IMR-90 (cell line): Measurements from ENCODE around the gene MTREX. TPM values are rescaled to one million over a fixed set of nuclear protein-coding genes. Genes with fewer than 3 reads are reported as not detected.
A peak's percentile ranks its signal among the peaks of the same experiment; 100 is the strongest.

Source experiments
- ATAC-seq: fragments of 200-7000 bp; cut with Tn5 transposase; 2 replicates; pipeline ENCODE4 v1.9.1; 2020; ENCODE audit warnings: low read depth, mild to moderate bottlenecking, moderate library complexity
- Bru-seq: library from RNA; stranded (reverse); fragments of 400-500 nt; gene quantifications from one replicate; lab custom pipeline; 2021; lab: Mats Ljungman, UMichigan
- BruChase-seq, 2 experiments: library from RNA; stranded (reverse); fragments of 400-500 nt; gene quantifications; one replicate each; lab custom pipeline; 2021; lab: Mats Ljungman, UMichigan
- BruUV-seq: library from RNA; stranded (reverse); fragments of 400-500 nt; replicated peaks from 2 replicates; lab custom pipeline; 2021; lab: Mats Ljungman, UMichigan
- CTCF ChIA-PET: fragments of 300-600 bp; formaldehyde crosslinking; extraction: SDS; loops from one replicate; lab custom pipeline; 2021; ENCODE audit warnings: antibody characterized with exemption; lab: Yijun Ruan, JAX
- POLR2A ChIA-PET: fragments of 300-600 bp; sonication (Branson Sonifier 250); formaldehyde crosslinking; loops from one replicate; lab custom pipeline; 2022; ENCODE audit warnings: antibody characterized with exemption; ENCODE audit not compliant: unreplicated experiment; lab: Charles Lee
- DNase-seq: peaks from one replicate; pipeline ENCODE4 v3.0.0; 2013
- H2AFZ ChIP-seq: replicated peaks from 2 replicates; pipeline ENCODE3; 2013; ENCODE audit warnings: low read length, mild to moderate bottlenecking; ENCODE audit not compliant: poor library complexity
- H2AK5ac ChIP-seq: 2 replicates; pipeline ENCODE4 v1.6.1; 2013; ENCODE audit warnings: low read depth, low read length, inconsistent platforms
- H2AK9ac ChIP-seq: replicated peaks from 2 replicates; pipeline ENCODE3; 2013; ENCODE audit warnings: mild to moderate bottlenecking, low read depth, low read length, moderate library complexity; ENCODE audit not compliant: poor library complexity
- H2BK120ac ChIP-seq: 2 replicates; pipeline ENCODE4 v1.6.1; 2013; ENCODE audit warnings: low read depth, low read length, inconsistent platforms
- H2BK15ac ChIP-seq: 3 replicates; pipeline ENCODE4 v1.6.1; 2013; ENCODE audit warnings: low read depth, low read length, inconsistent platforms
- H2BK20ac ChIP-seq: 2 replicates; pipeline ENCODE4 v1.6.1; 2013; ENCODE audit warnings: low read depth, mild to moderate bottlenecking, inconsistent platforms, low read length, moderate library complexity
- H2BK5ac ChIP-seq: 2 replicates; pipeline ENCODE4 v1.6.1; 2013; ENCODE audit warnings: mild to moderate bottlenecking, low read depth, low read length, inconsistent platforms; ENCODE audit not compliant: poor library complexity, severe bottlenecking
- H3K14ac ChIP-seq: replicated peaks from 2 replicates; pipeline ENCODE4 v1.6.1; 2013; ENCODE audit warnings: low read depth, low read length, inconsistent platforms
- H3K18ac ChIP-seq: 2 replicates; pipeline ENCODE4 v1.6.1; 2013; ENCODE audit warnings: low read depth, low read length, control low read depth
- H3K23ac ChIP-seq: 2 replicates; pipeline ENCODE4 v1.6.1; 2013; ENCODE audit warnings: low read depth, low read length, inconsistent platforms
- H3K27ac ChIP-seq: 2 replicates; pipeline ENCODE4 v1.5.1; 2013; ENCODE audit warnings: mild to moderate bottlenecking, control low read depth, low read length; ENCODE audit not compliant: insufficient read depth
- H3K27me3 ChIP-seq: 2 replicates; pipeline ENCODE4 v1.6.1; 2013; ENCODE audit warnings: low read length; ENCODE audit not compliant: control insufficient read depth, insufficient read depth
- H3K36me3 ChIP-seq: 2 replicates; pipeline ENCODE4 v1.6.1; 2013; ENCODE audit warnings: low read length, mixed read lengths; ENCODE audit not compliant: control insufficient read depth, insufficient read depth
- H3K4ac ChIP-seq: 2 replicates; pipeline ENCODE4 v1.6.1; 2013; ENCODE audit warnings: low read depth, low read length, inconsistent platforms
- H3K4me1 ChIP-seq: 2 replicates; pipeline ENCODE4 v1.6.1; 2013; ENCODE audit warnings: low read length, mixed read lengths; ENCODE audit not compliant: control insufficient read depth, insufficient read depth
- H3K4me2 ChIP-seq: 2 replicates; pipeline ENCODE4 v1.6.1; 2013; ENCODE audit warnings: low read depth, mild to moderate bottlenecking, control low read depth, low read length, moderate library complexity
- H3K4me3 ChIP-seq: 2 replicates; pipeline ENCODE4 v1.5.1; 2013; ENCODE audit warnings: low read depth, mild to moderate bottlenecking, control low read depth, low read length, moderate library complexity; ENCODE audit not compliant: insufficient read depth
- H3K56ac ChIP-seq: 2 replicates; pipeline ENCODE4 v1.6.1; 2013; ENCODE audit warnings: low read length, inconsistent platforms; ENCODE audit not compliant: insufficient read depth; ENCODE audit errors: extremely low read depth
- H3K79me1 ChIP-seq, 2 experiments: 2 replicates each; pipeline ENCODE4 v1.6.1; 2013; ENCODE audit warnings: low read length in 2 of 2, inconsistent platforms in 1 of 2, low read depth in 1 of 2
- H3K9ac ChIP-seq: 2 replicates; pipeline ENCODE4 v1.6.1; 2013; ENCODE audit warnings: low read depth, low read length, control low read depth
- H3K9me1 ChIP-seq: 2 replicates; pipeline ENCODE4 v1.6.1; 2013; ENCODE audit warnings: low read length, inconsistent platforms; ENCODE audit not compliant: insufficient read depth
- H3K9me3 ChIP-seq: 2 replicates; pipeline ENCODE4 v1.6.1; 2013; ENCODE audit warnings: low read length; ENCODE audit not compliant: control insufficient read depth, insufficient read depth
- H4K20me1 ChIP-seq: 2 replicates; pipeline ENCODE4 v1.6.1; 2013; ENCODE audit warnings: low read length, inconsistent platforms; ENCODE audit not compliant: insufficient read depth
- H4K5ac ChIP-seq: 2 replicates; pipeline ENCODE4 v1.6.1; 2013; ENCODE audit warnings: mild to moderate bottlenecking, low read depth, low read length, control low read depth
- H4K8ac ChIP-seq, 2 experiments: 2 replicates each; pipeline ENCODE4 v1.6.1; 2013; ENCODE audit warnings: low read depth in 2 of 2, low read length in 2 of 2, control low read depth in 1 of 2, inconsistent platforms in 1 of 2
- H4K91ac ChIP-seq: 2 replicates; pipeline ENCODE4 v1.6.1; 2013; ENCODE audit warnings: low read depth, low read length, inconsistent platforms; ENCODE audit not compliant: insufficient read depth
- CEBPB ChIP-seq: IDR thresholded peaks from 2 replicates; pipeline ENCODE4 v1.6.1; 2012; ENCODE audit warnings: low read depth, low read length, improper control_type of control experiment
- CHD1 ChIP-seq: IDR thresholded peaks from 2 replicates; pipeline ENCODE4 v1.6.1; 2012; ENCODE audit warnings: low read depth, low read length, improper control_type of control experiment
- FOS ChIP-seq: fragments of 150-350 bp; IDR thresholded peaks from 2 replicates; pipeline ENCODE4 v1.6.1; 2016; ENCODE audit warnings: low read depth, low read length
- MAFK ChIP-seq: IDR thresholded peaks from 2 replicates; pipeline ENCODE4 v1.6.1; 2012; ENCODE audit warnings: low read depth, low read length, improper control_type of control experiment
- MAZ ChIP-seq: IDR thresholded peaks from 2 replicates; pipeline ENCODE4 v1.6.1; 2012; ENCODE audit warnings: low read depth, mild to moderate bottlenecking, low read length, improper control_type of control experiment, moderate library complexity, borderline replicate concordance
- NFE2L2 ChIP-seq: fragments of 150-350 bp; IDR thresholded peaks from 2 replicates; pipeline ENCODE4 v1.6.1; 2016; ENCODE audit warnings: low read depth, mild to moderate bottlenecking, low read length
- RAD21 ChIP-seq: IDR thresholded peaks from 2 replicates; pipeline ENCODE4 v1.6.1; 2012; ENCODE audit warnings: low read length, improper control_type of control experiment
- RCOR1 ChIP-seq: IDR thresholded peaks from 2 replicates; pipeline ENCODE4 v1.6.1; 2012; ENCODE audit warnings: mild to moderate bottlenecking, low read length, improper control_type of control experiment; ENCODE audit not compliant: insufficient replicate concordance
- RFX5 ChIP-seq: IDR thresholded peaks from 2 replicates; pipeline ENCODE4 v1.8.0; 2012; ENCODE audit warnings: low read depth, mild to moderate bottlenecking, low read length, moderate library complexity
- SMC3 ChIP-seq: fragments of 150-350 bp; IDR thresholded peaks from 2 replicates; pipeline ENCODE4 v1.6.1; 2016; ENCODE audit warnings: low read depth, mild to moderate bottlenecking, antibody characterized with exemption, low read length, moderate library complexity
- WGBS, 2 experiments: methylation state at CpG; one replicate each; pipeline versions ENCODE4 v1.1.5 to v1.1.7; 2013; ENCODE audit warnings: missing lambda C conversion rate in 2 of 2; ENCODE audit not compliant: insufficient read length in 1 of 2; ENCODE audit errors: extremely low coverage in 2 of 2; 5-methylcytosine and 5-hydroxymethylcytosine counted together
- dilution Hi-C: fragments of 300-500 bp; cut with HindIII; formaldehyde crosslinking; loops from one replicate; pipeline ENCODE4 v1.14.3; 2018; ENCODE audit warnings: low sequenced_read_pairs; ENCODE audit not compliant: unreplicated experiment
- in situ Hi-C: fragments of 300-500 bp; cut with MboI; formaldehyde crosslinking; loops from 3 replicates; pipeline ENCODE4 v1.14.3; 2019; ENCODE audit warnings: low sequenced_read_pairs, inconsistent platforms, mixed read lengths
- intact Hi-C: fragments of 100-400 bp; cut with micrococcal nuclease; formaldehyde crosslinking; loops from 2 replicates; pipeline ENCODE4 v1.10.0; 2022
- long read RNA-seq: library from polyadenylated mRNA; unstranded; transcript quantifications from one replicate; pipeline ENCODE4 v2.0.0, GENCODE V29; 2021; ENCODE audit not compliant: unreplicated experiment
- polyA plus RNA-seq, 3 experiments: library from polyadenylated mRNA; depleted of rRNA; stranded (reverse); fragments of >200 nt; gene quantifications; 2 replicates each; pipeline ENCODE4 v1.2.3, GENCODE V29; 2012; ENCODE audit warnings: low replicate concordance in 1 of 3
- total RNA-seq: library from RNA; depleted of rRNA; stranded (reverse); fragments of >200 nt; gene quantifications from 2 replicates; pipeline ENCODE4 v1.2.3, GENCODE V29; 2012; rRNA removed
- TF ChIP-seq, protein P1 (sequence below): fragments of 150-350 bp; IDR thresholded peaks from 2 replicates; pipeline ENCODE4 v1.6.1; 2016; ENCODE audit warnings: low read depth, mild to moderate bottlenecking, low read length, moderate library complexity, borderline replicate concordance
- TF ChIP-seq, protein P2 (sequence below): fragments of 150-350 bp; IDR thresholded peaks from 2 replicates; pipeline ENCODE4 v1.6.1; 2017; ENCODE audit warnings: mild to moderate bottlenecking, antibody characterized with exemption, low read length, low read depth

Gene MTREX
- total RNA-seq (33.2 and 83.3 TPM in 2 replicates), polyA plus RNA-seq (2012; rRNA removed) (19.8 and 22.1 TPM in 2 replicates), Bru-seq, nascent RNA (percentile 86 among the genes with signal in this experiment), BruChase-seq, experiment 1, labeled RNA remaining after a 6-hour chase (percentile 77 among the genes with signal in this experiment), BruChase-seq, experiment 2, labeled RNA remaining after a 2-hour chase (percentile 77 among the genes with signal in this experiment)
- 1.5 and 2.4 TPM in 2 replicates for polyA plus RNA-seq (2012; cell fraction: cytosol; rRNA removed)
- polyA plus RNA-seq (2012; cell fraction: nucleus; rRNA removed; ENCODE audit: low replicate concordance) = 2.3 and 14.8 TPM in 2 replicates
- long read RNA-seq, full-length matches to known transcripts = 17 of 28 reads
- long read RNA-seq, partial matches to known transcripts = 6 of 28 reads
- long read RNA-seq, other reads (novel, unspliced or antisense) = 5 of 28 reads

DNA sequence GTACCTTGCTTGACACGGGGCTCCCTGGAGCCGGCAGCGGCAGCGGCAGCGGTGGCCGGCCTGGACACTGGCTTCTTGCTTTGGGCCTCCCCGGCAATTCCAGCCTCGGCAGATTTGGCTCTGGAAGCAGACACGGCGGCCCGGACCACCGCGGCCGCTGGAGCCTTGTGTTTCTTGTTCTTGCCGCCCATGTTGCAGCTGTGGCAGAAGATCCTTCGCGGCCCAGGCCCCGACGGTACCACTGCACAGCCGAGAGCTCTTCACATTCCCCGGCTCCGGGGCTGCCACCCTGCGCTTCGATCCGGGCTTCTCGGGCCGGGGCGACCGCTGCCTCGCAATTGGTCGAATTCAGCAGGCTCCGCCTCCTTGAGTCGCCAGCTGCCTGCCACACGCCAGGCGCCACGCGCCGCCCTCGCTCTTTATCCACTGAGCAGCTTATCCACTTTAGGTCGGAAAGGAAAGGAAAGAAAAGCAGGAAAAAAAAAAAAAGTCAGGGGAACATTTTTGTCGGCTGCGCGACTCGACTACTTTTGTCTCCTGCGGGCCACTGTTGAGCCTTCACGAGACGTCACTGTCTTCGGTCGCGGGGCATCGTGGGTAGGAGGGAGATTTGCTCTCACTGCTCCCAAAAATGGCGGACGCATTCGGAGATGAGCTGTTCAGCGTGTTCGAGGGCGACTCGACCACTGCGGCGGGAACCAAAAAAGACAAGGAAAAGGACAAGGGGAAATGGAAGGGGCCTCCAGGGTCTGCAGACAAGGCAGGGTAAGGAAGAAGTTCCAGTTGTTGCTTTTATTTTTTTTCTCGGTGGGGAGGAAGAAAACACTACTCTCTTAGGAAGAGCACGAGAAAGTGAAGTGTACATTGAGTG is at the start of gene MTREX, which contains the start of gene DHX29:
Gene MTREX (plus strand): TSS at position 607 of the 871 bp plus-strand sequence. CDS start 25 bp downstream, at position 632.
Gene DHX29 (minus strand): TSS at position 312 of the 871 bp plus-strand sequence. CDS start 121 bp downstream, at position 191.
- Histone ChIP-seq H2BK15ac (peak within 1 kb of the TSS; percentile 42; the same call in 2 of the 3 replicates), H4K8ac (peak within 1 kb of the TSS; percentile 70 to 96)
- TF ChIP-seq SMC3 = no peak
- no peak for TF ChIP-seq RAD21
- TF ChIP-seq, protein P1, sequence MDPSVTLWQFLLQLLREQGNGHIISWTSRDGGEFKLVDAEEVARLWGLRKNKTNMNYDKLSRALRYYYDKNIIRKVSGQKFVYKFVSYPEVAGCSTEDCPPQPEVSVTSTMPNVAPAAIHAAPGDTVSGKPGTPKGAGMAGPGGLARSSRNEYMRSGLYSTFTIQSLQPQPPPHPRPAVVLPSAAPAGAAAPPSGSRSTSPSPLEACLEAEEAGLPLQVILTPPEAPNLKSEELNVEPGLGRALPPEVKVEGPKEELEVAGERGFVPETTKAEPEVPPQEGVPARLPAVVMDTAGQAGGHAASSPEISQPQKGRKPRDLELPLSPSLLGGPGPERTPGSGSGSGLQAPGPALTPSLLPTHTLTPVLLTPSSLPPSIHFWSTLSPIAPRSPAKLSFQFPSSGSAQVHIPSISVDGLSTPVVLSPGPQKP = no peak
- TF ChIP-seq CHD1 = peak; percentile 41; the same call in 1 of the 2 replicates
- TF ChIP-seq RCOR1 = no peak
- TF ChIP-seq RFX5 = no peak
- no peak for TF ChIP-seq MAZ
- TF ChIP-seq, protein P2, sequence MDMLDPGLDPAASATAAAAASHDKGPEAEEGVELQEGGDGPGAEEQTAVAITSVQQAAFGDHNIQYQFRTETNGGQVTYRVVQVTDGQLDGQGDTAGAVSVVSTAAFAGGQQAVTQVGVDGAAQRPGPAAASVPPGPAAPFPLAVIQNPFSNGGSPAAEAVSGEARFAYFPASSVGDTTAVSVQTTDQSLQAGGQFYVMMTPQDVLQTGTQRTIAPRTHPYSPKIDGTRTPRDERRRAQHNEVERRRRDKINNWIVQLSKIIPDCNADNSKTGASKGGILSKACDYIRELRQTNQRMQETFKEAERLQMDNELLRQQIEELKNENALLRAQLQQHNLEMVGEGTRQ = peak; percentile 59
- TF ChIP-seq NFE2L2 = no peak
- TF ChIP-seq MAFK = no peak
- TF ChIP-seq FOS = no peak
- TF ChIP-seq CEBPB = no peak

More for the DNA sequence above, at the start of gene MTREX, which contains the start of gene DHX29:
- 0% methylated on average over 24 of the region's 62 CpGs; no CpG with 5 or more reads in 1 of the 2 experiments for WGBS, 2 experiments
- intact Hi-C loops = loop anchor here (5.0 kb wide), 1 partner anchor 135 kb away; the partner anchor contains the start of gene CDC20B
- peak within 1 kb of the TSS; percentile 88 for H3K9ac ChIP-seq
- dilution Hi-C loops = no loop called here
- peak within 1 kb of the TSS; percentile 49 for H3K18ac ChIP-seq
- peak within 1 kb of the TSS; percentile 94 for H3K14ac ChIP-seq
- ChIA-PET CTCF (interaction anchor here (0.6 kb wide), 1 partner anchor 785 kb away, joined by 4 read pairs; no protein-coding TSS in a partner anchor), POLR2A (interaction anchor here (0.5 to 0.7 kb wide), 6 partner anchors 11 to 678 kb away, joined by 4 to 9 read pairs (median 5); no protein-coding TSS in a partner anchor)
- H2BK5ac ChIP-seq = peak within 1 kb of the TSS; percentile 73
- peak within 1 kb of the TSS; percentile 50 for H2AK5ac ChIP-seq
- H3K27me3 ChIP-seq = no peaks in the 10 kb centered on the region
- H4K5ac ChIP-seq = peak within 1 kb of the TSS; percentile 78
- peak within 1 kb of the TSS; percentile 89 for H2BK120ac ChIP-seq
- no TSS peak for BruUV-seq
- peak within 1 kb of the TSS; percentile 71 for H3K4me3 ChIP-seq
- peak within 1 kb of the TSS; percentile 91 for H3K4me2 ChIP-seq
- H4K20me1 ChIP-seq = peaks cover 14% of the 10 kb centered on the region; the same call in 1 of the 2 replicates
- peaks cover 5% of the 10 kb centered on the region; the same call in 1 of the 2 replicates for H3K9me1 ChIP-seq
- H3K4me1 ChIP-seq = peaks cover 3% of the 10 kb centered on the region
- peak; percentile 90 for ATAC-seq
- H2AFZ ChIP-seq = peak within 1 kb of the TSS; percentile 88
- peak within 1 kb of the TSS; percentile 96 for H2AK9ac ChIP-seq
- H3K56ac ChIP-seq = peak within 1 kb of the TSS; percentile 99
- peak within 1 kb of the TSS; percentile 59; the same call in 1 of the 2 replicates for H2BK20ac ChIP-seq
- peak within 1 kb of the TSS; percentile 92 for H3K4ac ChIP-seq
- H3K27ac ChIP-seq = peak within 1 kb of the TSS; percentile 58
- peak within 1 kb of the TSS; percentile 93 for H4K91ac ChIP-seq
- in situ Hi-C loops = no loop called here
- peak; percentile 91 for DNase-seq
- H3K9me3 ChIP-seq = peaks cover 4% of the 10 kb centered on the region
- peak within 1 kb of the TSS; percentile 88 for H3K23ac ChIP-seq
- peaks cover 2 to 40% of the 10 kb centered on the region in 2 experiments; a peak in 3 of 4 replicates for H3K79me1 ChIP-seq
- no peaks in the 10 kb centered on the region for H3K36me3 ChIP-seq
